Cortex of kidney (tissue), 1 donor: ENCODE measurements around the gene FAM110A.
"Not testable (repeated sequence)": the region's sequence is repeated elsewhere in the genome, so short reads cannot be mapped to it uniquely, and the experiment has no call there.

Experiments
- DNase-seq: peaks from one replicate; lab custom pipeline; 2025; lab: John Stamatoyannopoulos, UW

FAM110A gene

DNA sequence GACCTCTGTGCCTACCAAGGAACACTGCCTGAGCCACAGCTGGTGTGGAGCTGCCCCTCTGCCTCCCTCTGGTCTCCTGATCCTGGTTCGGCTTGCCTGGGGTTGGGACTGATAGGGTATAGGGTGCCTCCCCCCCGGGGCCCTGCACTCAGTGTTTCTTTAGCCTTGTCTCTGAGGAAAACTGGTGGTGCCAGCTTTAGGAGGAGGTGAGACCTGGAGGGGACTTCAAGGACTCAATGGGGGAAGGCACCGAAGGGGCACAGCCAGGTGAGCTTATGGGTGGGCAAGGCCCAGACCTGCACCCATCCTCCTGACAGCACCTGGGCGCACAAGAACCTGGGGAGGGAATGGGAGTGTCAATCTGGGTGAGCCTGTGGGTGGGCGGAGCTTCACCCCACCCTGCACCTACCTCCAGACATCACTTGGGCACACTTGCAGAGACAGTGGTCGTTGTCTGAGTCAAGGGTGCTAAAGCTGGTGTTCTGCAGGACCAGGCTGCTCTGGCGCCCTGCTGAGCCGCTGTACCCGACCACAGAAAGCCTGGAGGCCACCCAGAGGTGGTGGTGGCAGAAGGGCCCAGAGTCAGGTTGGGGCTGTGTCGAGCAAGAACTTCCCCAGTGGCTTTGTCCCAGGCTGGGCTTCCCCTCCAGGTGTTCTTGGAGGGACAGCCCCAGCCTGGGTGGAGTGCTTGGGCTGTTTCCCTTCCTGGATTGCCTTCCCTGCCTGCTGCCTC, 40.5 kb downstream of the FAM110A start:
- DNase-seq, result no peak

DNA sequence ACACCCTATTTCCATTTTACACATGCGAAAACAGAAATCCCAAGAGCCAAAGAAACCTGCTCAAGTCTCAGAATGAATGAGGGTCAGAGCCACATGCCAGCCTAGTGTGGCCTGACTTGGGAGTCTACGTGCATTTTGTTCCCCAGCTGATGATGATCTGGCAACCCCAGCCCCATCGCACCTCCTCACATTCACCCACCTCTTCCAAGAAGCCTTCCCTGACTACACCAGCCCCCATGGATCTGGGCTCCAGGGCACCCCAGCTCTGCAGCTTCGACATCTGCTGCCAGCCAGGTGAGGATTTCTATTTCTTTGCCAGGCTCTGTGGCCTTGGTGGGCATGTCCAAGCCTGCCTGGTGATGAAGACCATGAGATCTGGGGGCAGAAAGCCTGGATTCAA, 41.6 kb downstream of the FAM110A start:
- no peak for DNase-seq

DNA sequence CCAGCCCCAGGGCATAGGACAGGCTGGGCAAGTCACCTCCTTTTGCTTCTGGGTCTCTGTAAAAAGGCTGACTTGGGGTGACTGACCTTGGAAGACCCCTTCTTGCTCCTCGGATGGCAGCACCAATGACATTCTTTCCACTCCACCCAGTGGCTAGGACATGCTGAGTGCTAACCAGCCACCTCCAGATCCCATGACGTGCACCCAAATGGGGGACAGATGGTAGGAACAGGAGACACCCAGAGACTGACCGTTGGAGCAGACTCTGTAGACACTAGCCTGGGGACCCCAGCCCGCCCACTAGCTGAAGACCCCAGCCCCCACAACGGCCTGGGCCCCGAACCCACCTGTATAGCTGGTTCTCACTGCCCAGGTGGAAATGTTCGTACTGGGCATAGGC, 44.3 kb downstream of the FAM110A start:
- DNase-seq, result no peak

DNA sequence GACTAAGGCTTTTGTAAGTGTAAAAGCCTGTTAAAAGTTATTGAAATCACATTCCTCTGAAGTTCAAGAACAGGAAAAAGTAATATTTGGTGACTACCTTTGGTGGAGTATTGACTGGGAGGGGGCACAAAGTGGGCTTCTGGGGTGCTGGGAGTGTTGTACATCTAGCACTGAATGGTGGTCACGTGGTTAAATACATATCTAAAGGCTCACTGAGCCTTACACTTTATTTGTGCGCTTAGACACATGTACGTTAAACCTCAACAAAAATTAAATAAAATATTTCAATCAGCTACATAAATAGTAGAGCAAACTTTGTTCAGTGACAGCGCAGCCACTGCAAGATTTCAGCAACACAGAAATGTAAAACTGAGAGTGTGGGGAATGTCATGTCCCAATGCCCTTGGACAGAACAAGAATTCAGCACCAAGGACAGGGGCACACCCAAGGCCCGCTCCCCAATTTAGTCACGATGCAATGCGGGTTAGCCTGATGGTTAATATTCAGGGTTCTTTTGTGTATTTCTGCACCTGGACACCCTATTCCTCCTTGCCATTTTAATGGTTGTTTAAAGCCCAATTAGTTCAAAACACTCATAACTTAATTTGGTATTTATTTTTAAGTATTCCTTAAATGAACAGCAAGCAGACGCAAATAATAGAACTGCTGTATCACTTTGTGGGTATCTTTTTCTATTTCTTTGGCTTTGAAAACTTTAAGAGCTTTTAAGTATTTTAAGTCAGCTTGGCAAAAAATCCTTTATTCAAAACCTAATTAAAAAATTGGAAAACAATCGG, 45.2 kb downstream of the FAM110A start:
- DNase-seq, result no peak

DNA sequence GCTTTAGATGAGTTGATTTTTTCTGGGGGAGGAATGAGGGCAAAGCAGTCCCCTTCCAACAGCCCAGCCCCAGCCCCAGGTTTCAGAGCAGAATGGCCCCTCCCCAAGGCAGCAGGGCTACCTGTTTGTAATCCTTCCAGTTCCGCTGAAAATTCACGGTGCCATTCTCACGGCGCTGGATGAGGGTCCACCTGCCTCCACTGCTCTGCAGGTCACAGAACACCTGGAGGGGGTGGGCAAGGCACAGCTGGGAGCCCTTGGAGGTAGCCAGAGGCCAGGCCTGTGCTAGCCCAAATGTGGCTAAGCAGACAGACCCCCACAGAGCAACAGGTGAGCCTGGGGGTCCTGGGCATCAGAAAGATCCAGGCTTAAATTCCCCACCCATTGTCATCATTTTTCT, 46.1 kb downstream of the FAM110A start:
- DNase-seq, result no peak

DNA sequence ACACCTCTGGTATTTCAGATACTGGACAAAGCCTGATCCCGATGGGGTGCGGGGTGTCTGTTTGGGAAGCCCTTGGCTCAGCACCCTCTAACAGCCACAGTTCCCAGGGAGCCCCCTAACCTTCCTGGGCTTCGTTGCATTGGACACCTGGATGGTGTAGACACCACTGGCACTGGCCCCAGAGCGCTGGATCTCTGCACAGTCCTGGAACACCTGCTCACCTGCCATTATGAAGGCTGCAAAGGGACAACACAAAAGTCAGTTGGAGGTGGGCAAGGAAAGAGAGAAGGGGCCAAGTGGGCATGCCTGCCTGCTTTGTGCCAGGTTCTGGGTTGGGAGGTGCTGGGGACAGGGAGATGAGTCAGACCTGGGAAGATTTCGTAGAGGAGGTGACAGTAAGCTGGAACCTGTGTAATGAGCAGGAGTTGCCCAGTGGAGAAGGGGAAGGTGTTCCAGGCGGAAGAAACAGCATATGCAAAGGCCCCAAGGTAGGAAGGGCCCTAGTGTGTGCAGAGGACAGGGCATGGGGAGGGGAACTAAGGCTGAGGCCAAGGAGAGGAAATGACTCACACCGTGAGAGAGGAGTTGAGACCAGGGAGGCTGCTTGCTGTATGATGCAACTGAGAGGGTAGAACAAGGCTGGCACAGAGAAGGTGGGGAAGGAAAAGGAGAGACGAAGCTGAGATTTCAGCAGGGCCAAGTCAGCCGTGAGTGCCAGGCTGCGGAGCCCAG, 47.7 kb downstream of the FAM110A start:
- no peak for DNase-seq

DNA sequence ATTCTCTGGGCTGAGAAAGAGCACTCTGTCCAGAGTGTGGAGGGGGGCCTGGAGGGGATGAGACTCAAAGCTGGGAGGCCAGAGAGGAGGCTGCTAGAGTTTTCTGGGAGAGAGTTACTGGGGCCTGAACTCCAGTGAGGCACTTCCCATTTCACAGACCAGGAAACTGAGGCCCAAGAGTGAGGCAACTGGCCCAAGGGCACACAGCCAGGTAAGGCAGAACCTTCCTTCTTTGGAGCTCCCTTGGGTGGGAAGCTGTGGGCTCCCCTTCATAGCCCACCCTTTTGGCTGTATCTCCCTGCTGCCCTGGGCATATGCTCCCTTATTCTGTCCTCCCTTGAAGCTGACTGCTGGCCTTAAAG, 48.2 kb downstream of the FAM110A start:
- no peak for DNase-seq

DNA sequence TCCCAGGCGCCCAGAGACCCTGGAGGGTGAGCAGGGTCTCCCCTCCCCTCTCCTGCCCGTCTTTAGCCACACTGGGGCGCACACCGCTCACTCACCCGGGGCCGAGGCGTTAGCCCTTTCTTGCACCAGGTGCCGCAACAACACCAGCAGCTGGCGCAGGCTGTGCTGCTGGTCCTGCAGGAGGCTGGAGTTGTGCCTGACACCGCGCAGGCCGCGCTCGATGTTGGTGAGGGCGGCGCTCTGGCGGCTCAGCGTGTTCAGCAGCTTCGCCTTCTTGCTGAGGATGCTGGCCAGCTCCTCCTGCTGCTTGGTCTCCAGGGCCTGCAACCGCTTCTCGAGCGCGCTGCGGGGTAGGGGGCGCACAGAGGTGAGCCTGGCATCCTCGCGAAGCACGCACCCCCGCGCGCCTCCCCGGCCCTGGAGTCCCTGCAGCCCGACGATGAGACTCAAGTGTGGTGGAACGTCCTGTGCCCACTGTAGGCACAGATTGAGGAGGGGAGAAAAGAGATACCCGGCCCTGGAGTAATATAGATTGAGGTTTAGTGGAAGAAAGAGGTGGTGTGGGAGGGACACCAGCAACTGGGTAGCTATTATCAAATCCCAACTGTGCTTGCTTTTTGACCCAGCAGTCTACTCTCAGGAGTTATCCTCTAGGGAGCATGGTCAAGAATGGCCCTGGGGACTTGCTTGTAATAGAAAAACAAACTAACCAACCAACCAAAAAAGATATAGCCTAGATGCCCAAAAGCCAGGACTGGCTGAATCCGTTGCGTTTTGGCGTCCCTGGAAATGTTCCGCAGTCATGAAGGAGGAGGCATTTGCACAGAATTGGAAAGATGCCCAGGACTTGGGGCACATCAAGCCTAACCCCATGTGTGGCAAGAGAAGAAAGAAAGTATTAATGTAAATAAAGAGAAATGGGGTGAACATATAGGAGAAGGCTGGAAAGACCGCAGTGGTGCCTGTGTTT, 51.8 kb downstream of the FAM110A start:
- DNase-seq, result no peak

DNA sequence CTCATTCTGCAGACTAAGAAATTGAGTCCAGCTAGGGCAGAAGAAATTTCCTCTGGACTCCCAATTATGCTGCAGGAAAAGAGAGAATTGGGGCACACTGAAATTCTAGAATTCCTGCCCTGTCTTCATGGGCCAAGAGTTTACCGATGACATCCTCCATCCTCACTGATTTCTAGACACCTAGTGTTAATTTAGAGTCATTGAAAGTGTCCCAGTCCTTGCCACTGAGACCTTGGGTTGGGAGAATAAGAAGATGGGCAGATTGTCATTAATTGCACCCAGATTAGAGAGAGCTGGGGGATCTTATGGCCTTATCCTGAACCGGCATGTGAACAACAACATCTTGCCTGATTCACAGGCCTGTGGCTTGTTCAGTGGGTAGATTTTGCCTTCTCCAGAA, 53.6 kb downstream of the FAM110A start:
- DNase-seq, result no peak

DNA sequence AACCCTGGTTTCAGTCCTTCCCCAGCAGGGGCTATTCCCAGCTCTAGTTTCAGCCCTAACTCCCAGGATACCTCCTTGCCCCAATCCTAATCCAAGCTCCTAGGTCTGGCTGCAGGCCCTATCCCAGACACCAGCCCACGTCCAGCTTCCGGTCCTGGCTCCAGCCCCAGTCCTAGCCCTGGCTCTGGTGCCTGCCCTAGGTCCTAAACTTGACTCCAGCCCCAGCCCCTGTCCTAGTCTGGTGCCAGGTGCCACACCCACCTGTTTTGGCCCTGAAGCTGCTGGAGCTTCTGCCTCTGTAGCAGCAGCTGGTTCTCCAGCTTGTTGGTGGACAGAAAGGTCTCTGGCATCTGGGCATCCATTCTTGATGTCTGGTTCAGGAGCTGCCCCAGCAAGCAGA, 54.5 kb downstream of the FAM110A start:
- no peak for DNase-seq

DNA sequence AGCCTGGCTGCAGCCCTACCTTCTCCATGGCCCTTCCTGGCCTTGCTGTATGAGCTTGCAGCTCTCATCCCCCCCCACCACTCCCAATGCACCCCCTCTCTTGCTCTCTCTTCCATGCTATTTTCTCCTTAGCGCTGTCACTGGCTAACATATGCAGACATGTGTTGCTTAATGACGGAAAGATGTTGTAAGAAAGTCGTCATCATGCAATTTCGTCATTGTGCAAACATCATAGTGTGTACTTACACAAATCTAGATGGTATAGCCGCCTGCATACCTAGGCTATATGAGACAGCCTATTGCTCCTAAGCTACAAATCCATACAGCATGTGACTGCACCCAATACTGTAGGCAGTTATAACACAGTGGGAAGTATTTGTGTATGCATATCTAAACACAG, 55.6 kb downstream of the FAM110A start:
- no peak for DNase-seq

DNA sequence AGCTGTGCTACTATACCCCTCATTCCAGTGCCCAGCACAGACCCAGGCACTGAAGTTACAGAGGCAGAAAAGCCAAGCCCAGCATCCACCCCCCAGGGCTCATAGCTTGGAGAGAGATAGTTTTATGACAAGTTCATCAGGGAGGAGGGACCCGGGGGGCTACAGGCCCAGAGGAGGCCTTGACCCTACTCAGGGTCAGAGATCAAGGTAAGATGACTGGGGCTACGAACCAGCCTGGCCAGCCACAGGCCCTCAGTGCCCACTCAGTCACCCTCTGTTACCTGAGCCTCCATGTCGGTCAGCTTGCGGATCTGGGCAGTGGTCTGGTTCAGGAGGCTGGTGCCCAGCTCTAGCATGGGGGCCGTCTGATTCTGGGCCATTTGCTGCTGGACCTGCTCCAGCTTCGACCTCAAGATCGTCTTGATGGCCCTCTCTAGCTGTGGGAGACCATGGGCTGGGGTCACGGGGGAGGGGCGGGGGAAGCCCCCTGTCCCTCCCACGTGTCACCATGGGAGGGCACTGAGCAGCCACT, 56.5 kb downstream of the FAM110A start:
- no peak for DNase-seq

DNA sequence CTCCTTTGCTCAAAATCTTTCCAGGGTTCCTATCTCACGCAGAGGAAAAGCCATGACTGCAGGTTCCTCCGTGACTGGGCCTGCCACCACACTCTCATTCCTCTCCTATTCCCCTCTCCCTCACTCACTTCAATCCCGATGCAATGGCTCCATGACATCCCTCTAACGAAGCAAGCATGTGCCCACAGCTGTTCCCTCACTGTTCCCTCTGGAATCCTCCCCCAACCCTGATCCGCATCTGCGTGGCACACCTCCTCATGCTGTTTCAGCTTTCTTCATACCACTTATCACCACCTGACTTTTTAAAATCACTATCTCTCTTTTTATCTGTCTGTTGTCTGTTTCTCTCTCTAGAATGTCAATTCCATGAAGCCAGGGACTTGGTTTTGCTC, 57.1 kb downstream of the FAM110A start:
- no peak for DNase-seq

DNA sequence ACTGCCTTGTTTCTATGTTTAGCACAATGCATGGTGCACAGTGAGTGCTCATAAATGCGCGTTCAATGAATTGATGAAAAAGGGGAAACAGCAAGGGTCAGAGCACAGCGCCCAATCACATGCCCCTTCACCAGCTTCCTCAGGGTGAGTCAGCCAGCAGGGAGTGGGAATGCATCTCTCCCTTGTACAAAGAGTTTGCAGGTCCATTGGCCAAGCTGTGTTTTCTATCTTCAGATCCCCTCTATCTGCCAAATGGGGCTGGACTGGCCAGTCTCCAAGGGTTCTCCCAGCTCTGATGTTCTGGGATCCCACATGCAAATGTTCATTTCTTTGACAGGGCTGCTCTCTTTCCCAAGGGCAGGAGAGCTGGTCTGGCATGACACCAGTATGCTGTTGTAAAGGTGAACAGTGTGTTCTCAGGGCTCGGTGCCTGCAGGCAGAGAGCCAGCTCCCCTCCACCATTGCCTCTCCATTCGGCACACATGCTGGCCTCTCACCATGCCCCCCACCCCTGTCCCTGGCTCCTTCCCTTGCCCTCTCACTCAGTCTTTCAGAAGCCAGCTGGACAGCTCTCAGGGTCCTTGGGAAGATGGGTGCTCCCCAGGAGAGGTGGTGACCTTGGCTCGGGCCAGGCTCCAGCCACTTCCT, 57.7 kb downstream of the FAM110A start:
- no peak for DNase-seq

DNA sequence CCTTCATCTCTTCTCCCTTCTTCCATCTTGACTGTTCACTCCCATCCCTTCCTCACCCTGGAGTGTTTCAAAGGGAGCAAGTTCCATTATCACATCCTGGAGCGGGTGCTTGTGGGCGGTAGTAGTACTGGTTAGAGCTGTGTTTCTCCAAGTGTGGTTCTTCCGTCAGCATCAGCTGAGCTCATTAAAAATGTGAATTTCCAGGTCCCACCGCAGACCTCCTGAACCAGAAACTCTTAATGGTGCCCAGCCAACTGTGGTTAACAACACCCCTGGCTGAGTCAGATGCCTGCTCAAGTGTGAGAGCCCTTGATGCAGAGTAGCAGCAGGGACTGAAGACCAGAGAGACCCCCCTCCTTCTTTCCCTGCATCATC, 58.2 kb downstream of the FAM110A start:
- DNase-seq, result no peak

DNA sequence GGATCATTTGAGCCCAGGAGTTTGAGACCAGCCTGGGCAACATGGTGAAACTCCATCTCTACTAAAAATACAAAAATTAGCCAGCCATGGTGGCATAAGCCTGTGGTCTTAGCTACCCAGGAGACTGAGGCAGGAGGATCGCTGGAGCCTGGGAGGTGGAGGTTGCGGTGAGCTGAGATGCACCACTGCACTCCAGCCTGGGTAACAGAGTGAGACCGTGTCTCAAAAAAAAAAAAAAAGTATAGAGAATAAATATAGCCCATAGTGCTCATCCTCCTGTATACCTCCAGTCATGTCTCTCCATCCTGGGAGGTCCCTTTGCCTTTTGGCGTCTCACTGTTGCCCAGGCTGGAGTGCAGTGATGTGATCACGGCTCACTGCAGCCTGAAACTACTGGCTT, 58.9 kb downstream of the FAM110A start:
- not testable (repeated sequence) for DNase-seq
